ENCODE data around the gene PTPA.

PTPA gene

DNA sequence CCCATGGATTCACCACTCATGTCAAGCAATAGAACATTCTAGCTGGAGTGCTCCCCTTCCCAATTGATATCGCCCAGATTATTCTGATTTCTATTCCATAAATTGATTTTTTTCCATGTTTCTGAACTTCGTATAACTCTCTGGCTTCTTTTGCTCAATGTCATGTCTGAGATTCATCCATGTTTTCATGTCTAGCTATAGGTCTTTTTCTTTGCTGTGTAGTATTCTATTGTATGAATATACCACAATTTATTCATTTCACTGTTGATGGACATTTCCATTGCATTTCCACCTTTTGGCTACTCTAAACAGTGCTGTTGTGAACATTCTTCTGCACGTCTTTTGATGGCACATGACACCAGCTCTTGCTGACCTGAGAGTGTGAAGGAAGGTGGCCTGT is 19.6 kb downstream of the PTPA start:
- H3K27me3 ChIP-seq (ENCODE audit: insufficient read depth, low read length, poor library complexity), result no peaks in the 10 kb centered on the region
- H2AFZ ChIP-seq (ENCODE audit: low read depth, low read length), result no peak overlapping the region
- no peaks in the 10 kb centered on the region for H3K79me2 ChIP-seq (ENCODE audit: insufficient read depth, low read length)
- no peak for TF ChIP-seq CTCF (IDR thresholded peaks at IDR 0.05; ENCODE audit: borderline replicate concordance, extremely low read depth, low read length, poor library complexity, severe bottlenecking)
- no peak for TF ChIP-seq EZH2 (IDR thresholded peaks at IDR 0.05; ENCODE audit: borderline replicate concordance, low read depth, low read length, severe bottlenecking)
- H3K9ac ChIP-seq (ENCODE audit: low read depth, low read length), result no peak overlapping the region
- DNase-seq, result no peak
- ATAC-seq (ENCODE audit: insufficient read depth, low read depth), result no peak
- H3K4me3 ChIP-seq (ENCODE audit: low read depth in 1 of 2, low read length in 2 of 2), result no peak overlapping the region
- no peaks in the 10 kb centered on the region for H3K9me3 ChIP-seq (ENCODE audit: insufficient read depth, low read length, severe bottlenecking)
- H3K36me3 ChIP-seq (ENCODE audit: insufficient read depth, low read length), result peaks cover 83% of the 10 kb centered on the region
- H3K4me2 ChIP-seq (ENCODE audit: insufficient read depth, low read length), result no peak overlapping the region
- H3K4me1 ChIP-seq (ENCODE audit: insufficient read depth, low read length), result no peaks in the 10 kb centered on the region
- H3K27ac ChIP-seq (ENCODE audit: low read length), result no peak overlapping the region
- peaks cover 7% of the 10 kb centered on the region for H4K20me1 ChIP-seq (ENCODE audit: insufficient read depth, low read length)

DNA sequence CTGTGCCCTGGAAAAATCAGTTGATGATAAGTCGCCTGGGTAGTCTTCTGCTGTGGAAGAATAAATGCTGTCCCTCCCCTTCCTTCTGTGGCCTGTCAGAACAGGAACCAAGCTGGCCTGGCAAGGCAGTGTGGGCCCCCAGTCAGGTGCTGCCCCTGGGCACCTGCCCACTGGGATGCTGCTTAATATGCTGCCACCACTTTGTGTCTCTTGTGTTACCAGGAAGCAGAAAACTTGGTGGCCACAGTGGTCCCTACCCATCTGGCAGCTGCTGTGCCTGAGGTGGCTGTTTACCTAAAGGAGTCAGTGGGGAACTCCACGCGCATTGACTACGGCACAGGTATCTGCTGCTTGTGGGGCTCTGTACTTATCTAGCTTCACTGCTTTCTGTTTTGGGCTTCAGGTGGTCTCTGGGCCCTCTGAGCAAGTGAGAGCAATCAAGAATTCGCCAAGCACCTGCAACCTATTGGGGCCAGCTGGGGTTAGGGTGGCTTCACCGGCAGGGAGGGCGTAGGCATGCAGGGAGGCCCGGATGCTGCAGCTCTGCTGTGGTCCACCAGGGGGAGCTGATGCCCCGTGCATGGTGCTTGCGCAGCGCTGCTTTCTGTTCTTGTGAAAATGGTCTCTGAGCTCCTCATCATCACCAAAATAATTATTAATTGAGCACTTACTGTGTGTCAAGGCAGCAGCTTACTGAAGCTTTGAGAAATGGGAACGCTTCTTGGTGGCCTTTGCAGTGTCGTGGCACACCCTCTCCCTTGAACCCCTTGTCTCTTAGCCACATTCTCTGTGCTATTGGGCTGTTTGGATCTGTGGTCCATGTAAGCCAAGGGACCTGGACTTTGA is 20.3 kb downstream of the PTPA start:
- H3K27ac ChIP-seq (ENCODE audit: low read length), result no peak overlapping the region
- no peaks in the 10 kb centered on the region for H3K4me1 ChIP-seq (ENCODE audit: insufficient read depth, low read length)
- no peaks in the 10 kb centered on the region for H3K27me3 ChIP-seq (ENCODE audit: insufficient read depth, low read length, poor library complexity)
- H2AFZ ChIP-seq (ENCODE audit: low read depth, low read length), result no peak overlapping the region
- H3K79me2 ChIP-seq (ENCODE audit: insufficient read depth, low read length), result no peaks in the 10 kb centered on the region
- H3K4me3 ChIP-seq (ENCODE audit: low read depth in 1 of 2, low read length in 2 of 2), result no peak overlapping the region
- no peak overlapping the region for H3K4me2 ChIP-seq (ENCODE audit: insufficient read depth, low read length)
- no peak overlapping the region for H3K9ac ChIP-seq (ENCODE audit: low read depth, low read length)
- H4K20me1 ChIP-seq (ENCODE audit: insufficient read depth, low read length), result peaks cover 7% of the 10 kb centered on the region
- TF ChIP-seq CTCF (IDR thresholded peaks at IDR 0.05; ENCODE audit: borderline replicate concordance, extremely low read depth, low read length, poor library complexity, severe bottlenecking), result peak; percentile 97
- TF ChIP-seq EZH2 (IDR thresholded peaks at IDR 0.05; ENCODE audit: borderline replicate concordance, low read depth, low read length, severe bottlenecking), result no peak
- DNase-seq (peak; percentile 79), ATAC-seq (ENCODE audit: insufficient read depth, low read depth) (peak; percentile 99)
- H3K9me3 ChIP-seq (ENCODE audit: insufficient read depth, low read length, severe bottlenecking), result no peaks in the 10 kb centered on the region
- H3K36me3 ChIP-seq (ENCODE audit: insufficient read depth, low read length), result peaks cover 84% of the 10 kb centered on the region

DNA sequence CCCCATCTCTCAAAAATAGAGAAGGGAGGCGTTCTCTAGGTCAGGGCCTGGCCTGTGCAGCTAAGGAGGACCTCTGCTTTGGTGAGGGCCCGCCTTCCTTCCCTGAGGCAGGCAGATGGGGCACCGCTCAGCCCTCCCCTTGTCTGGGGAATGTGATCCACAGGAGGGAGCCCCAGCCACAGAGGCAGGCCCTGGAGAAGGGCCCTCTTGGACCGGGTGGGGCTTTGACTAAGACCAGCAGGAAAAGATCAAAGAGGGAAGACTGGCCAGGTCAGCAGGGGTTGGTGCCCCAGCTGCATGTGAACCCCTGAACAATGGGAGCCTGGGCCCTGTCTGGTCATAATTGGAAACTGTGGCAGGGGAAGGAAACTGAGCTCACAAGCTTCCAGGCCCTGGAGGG is 21.9 kb downstream of the PTPA start:
- H4K20me1 ChIP-seq (ENCODE audit: insufficient read depth, low read length), result peaks cover 7% of the 10 kb centered on the region
- H3K27ac ChIP-seq (ENCODE audit: low read length), result no peak overlapping the region
- H3K4me3 ChIP-seq (ENCODE audit: low read depth in 1 of 2, low read length in 2 of 2), result no peak overlapping the region
- H2AFZ ChIP-seq (ENCODE audit: low read depth, low read length), result no peak overlapping the region
- H3K4me1 ChIP-seq (ENCODE audit: insufficient read depth, low read length), result no peaks in the 10 kb centered on the region
- no peak for ATAC-seq (ENCODE audit: insufficient read depth, low read depth)
- no peak overlapping the region for H3K4me2 ChIP-seq (ENCODE audit: insufficient read depth, low read length)
- H3K9me3 ChIP-seq (ENCODE audit: insufficient read depth, low read length, severe bottlenecking), result no peaks in the 10 kb centered on the region
- no peak for TF ChIP-seq EZH2 (IDR thresholded peaks at IDR 0.05; ENCODE audit: borderline replicate concordance, low read depth, low read length, severe bottlenecking)
- TF ChIP-seq CTCF (IDR thresholded peaks at IDR 0.05; ENCODE audit: borderline replicate concordance, extremely low read depth, low read length, poor library complexity, severe bottlenecking), result no peak
- no peaks in the 10 kb centered on the region for H3K27me3 ChIP-seq (ENCODE audit: insufficient read depth, low read length, poor library complexity)
- peaks cover 80% of the 10 kb centered on the region for H3K36me3 ChIP-seq (ENCODE audit: insufficient read depth, low read length)
- H3K9ac ChIP-seq (ENCODE audit: low read depth, low read length), result no peak overlapping the region
- H3K79me2 ChIP-seq (ENCODE audit: insufficient read depth, low read length), result no peaks in the 10 kb centered on the region
- no peak for DNase-seq

Measured in DND-41 (cell line).